ENCODE data around the gene SHB. TPM values are rescaled to one million over a fixed set of nuclear protein-coding genes. Genes with fewer than 3 reads are reported as not detected.
A peak's percentile ranks its signal among the peaks of the same experiment; 100 is the strongest.

Gene SHB
- total RNA-seq, 1 experiment from 2014 or later = 56.4 TPM

DNA sequence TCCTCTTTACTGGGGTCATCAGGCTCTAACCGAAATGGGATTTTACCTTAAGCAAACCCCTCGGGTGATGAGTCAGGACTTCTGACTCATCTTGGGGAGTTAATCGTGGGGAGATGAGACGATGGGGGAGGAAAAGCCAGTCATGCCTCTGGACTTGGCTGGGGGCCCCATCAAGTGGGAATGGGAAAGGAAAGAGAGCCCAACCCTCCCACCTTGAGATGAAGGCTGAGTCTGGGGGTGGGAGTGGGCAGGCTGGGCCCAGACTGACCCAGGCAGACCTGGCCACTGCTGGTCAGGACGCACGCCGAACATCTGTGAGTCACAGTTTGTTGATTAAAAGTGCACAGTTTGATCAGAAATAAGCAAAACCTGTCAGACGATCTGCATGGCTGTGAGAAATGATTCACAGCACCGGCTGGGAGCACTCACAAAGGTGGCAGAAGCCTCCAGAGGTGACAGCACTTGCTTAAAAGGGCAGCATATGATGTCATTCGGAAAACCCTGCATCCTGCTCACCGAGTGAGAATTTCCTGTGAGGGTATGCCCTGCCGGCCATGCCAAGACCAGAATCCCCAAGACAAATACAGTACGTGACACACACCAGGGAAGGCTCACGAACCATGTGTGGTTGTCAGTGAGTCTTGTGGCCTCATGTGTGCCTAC lies 115.1 kb downstream of the SHB start:
- Histone ChIP-seq H4K20me1 (ENCODE audit: low read length) (no peaks in the 10 kb centered on the region), H3K4me2 (ENCODE audit: low read length) (peak overlapping the region; percentile 71), H2AFZ (ENCODE audit: low read length) (no peak overlapping the region), H3K4me3 (ENCODE audit: low read length) (no peak overlapping the region), H3K36me3 (ENCODE audit: low read depth, low read length) (peaks cover 40% of the 10 kb centered on the region), H3K9me2 (replicated peaks; ENCODE audit: low read length) (no peaks in the 10 kb centered on the region), H3F3A (ENCODE audit: low read length, unreplicated experiment) (peaks cover 6% of the 10 kb centered on the region), H3K9me3 (ENCODE audit: low read length) (no peaks in the 10 kb centered on the region), H3K79me2 (ENCODE audit: low read length) (peaks cover 60% of the 10 kb centered on the region), H3K4me1 (ENCODE audit: insufficient read depth, low read length) (peaks cover 41% of the 10 kb centered on the region), H3K9ac (ENCODE audit: low read length) (peak overlapping the region; percentile 94), H3K27me3 (ENCODE audit: low read length) (no peaks in the 10 kb centered on the region), H3K27ac (ENCODE audit: low read length) (peak overlapping the region; percentile 100)
- ChIA-PET POLR2A (ENCODE audit: unreplicated experiment) (no interaction called here), CTCF (no interaction called here)
- peak; percentile 61; the same call in 1 of the 2 replicates for TF ChIP-seq EZH2phosphoT487 (IDR thresholded peaks at IDR 0.05; ENCODE audit: borderline replicate concordance, low read length)
- TF ChIP-seq, protein P1, sequence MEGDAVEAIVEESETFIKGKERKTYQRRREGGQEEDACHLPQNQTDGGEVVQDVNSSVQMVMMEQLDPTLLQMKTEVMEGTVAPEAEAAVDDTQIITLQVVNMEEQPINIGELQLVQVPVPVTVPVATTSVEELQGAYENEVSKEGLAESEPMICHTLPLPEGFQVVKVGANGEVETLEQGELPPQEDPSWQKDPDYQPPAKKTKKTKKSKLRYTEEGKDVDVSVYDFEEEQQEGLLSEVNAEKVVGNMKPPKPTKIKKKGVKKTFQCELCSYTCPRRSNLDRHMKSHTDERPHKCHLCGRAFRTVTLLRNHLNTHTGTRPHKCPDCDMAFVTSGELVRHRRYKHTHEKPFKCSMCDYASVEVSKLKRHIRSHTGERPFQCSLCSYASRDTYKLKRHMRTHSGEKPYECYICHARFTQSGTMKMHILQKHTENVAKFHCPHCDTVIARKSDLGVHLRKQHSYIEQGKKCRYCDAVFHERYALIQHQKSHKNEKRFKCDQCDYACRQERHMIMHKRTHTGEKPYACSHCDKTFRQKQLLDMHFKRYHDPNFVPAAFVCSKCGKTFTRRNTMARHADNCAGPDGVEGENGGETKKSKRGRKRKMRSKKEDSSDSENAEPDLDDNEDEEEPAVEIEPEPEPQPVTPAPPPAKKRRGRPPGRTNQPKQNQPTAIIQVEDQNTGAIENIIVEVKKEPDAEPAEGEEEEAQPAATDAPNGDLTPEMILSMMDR (conservative IDR thresholded peaks at IDR 0.05; ENCODE audit: low read depth, low read length) = no peak
- TSS peak; percentile 79 for BruUV-seq (replicated peaks)
- intact Hi-C loops (cut with micrococcal nuclease) = loop anchor here (1.0 to 5.0 kb wide), 2 partner anchors 93 to 113 kb away; partner anchors contain the start of gene SHB
- ATAC-seq (peak; percentile 82), DNase-seq (peak; percentile 96)

- Histone ChIP-seq H3K9me3 (ENCODE audit: low read length) (no peaks in the 10 kb centered on the region), H3K4me3 (ENCODE audit: low read length) (no peak overlapping the region), H3K27ac (ENCODE audit: low read length) (peak overlapping the region; percentile 100), H3K27me3 (ENCODE audit: low read length) (no peaks in the 10 kb centered on the region), H3K79me2 (ENCODE audit: low read length) (peaks cover 54% of the 10 kb centered on the region), H3K9me2 (replicated peaks; ENCODE audit: low read length) (no peaks in the 10 kb centered on the region), H3K4me2 (ENCODE audit: low read length) (peak overlapping the region; percentile 71), H3F3A (ENCODE audit: low read length, unreplicated experiment) (peaks cover 6% of the 10 kb centered on the region), H3K9ac (ENCODE audit: low read length) (peak overlapping the region; percentile 94), H3K4me1 (ENCODE audit: insufficient read depth, low read length) (peaks cover 41% of the 10 kb centered on the region), H3K36me3 (ENCODE audit: low read depth, low read length) (peaks cover 40% of the 10 kb centered on the region), H2AFZ (ENCODE audit: low read length) (no peak overlapping the region), H4K20me1 (ENCODE audit: low read length) (no peaks in the 10 kb centered on the region)
- no TSS peak for BruUV-seq (replicated peaks)
- TF ChIP-seq, protein P1 (conservative IDR thresholded peaks at IDR 0.05; ENCODE audit: low read depth, low read length) = no peak
- TF ChIP-seq EZH2 (IDR thresholded peaks at IDR 0.05; ENCODE audit: low read length, unreplicated experiment) = no peak
- TF ChIP-seq EZH2phosphoT487 (IDR thresholded peaks at IDR 0.05; ENCODE audit: borderline replicate concordance, low read length) = no peak
- ChIA-PET POLR2A (ENCODE audit: unreplicated experiment) (no interaction called here), CTCF (interaction anchor here (0.6 kb wide), 1 partner anchor 62 kb away, joined by 3 read pairs; no protein-coding TSS in a partner anchor)
- ATAC-seq (no peak), DNase-seq (no peak)
- intact Hi-C loops (cut with micrococcal nuclease) = loop anchor here (5.0 kb wide), 1 partner anchor 114 kb away; the partner anchor contains the start of gene SHB
Observed at GRCh38 chr9:37953206-37953774, 115.7 kb downstream of the SHB start.

- intact Hi-C loops (cut with micrococcal nuclease) = loop anchor here (5.0 kb wide), 1 partner anchor 115 kb away; the partner anchor contains the start of gene SHB
- Histone ChIP-seq H2AFZ (ENCODE audit: low read length) (no peak overlapping the region), H3K36me3 (ENCODE audit: low read depth, low read length) (peaks cover 44% of the 10 kb centered on the region), H3K79me2 (ENCODE audit: low read length) (peaks cover 51% of the 10 kb centered on the region), H3K4me1 (ENCODE audit: insufficient read depth, low read length) (peaks cover 41% of the 10 kb centered on the region), H3K4me3 (ENCODE audit: low read length) (no peak overlapping the region), H3K9ac (ENCODE audit: low read length) (peak overlapping the region; percentile 94), H3K4me2 (ENCODE audit: low read length) (peak overlapping the region; percentile 71), H3K27ac (ENCODE audit: low read length) (peak overlapping the region; percentile 100), H3F3A (ENCODE audit: low read length, unreplicated experiment) (peaks cover 6% of the 10 kb centered on the region), H3K9me3 (ENCODE audit: low read length) (no peaks in the 10 kb centered on the region), H3K27me3 (ENCODE audit: low read length) (no peaks in the 10 kb centered on the region), H3K9me2 (replicated peaks; ENCODE audit: low read length) (no peaks in the 10 kb centered on the region), H4K20me1 (ENCODE audit: low read length) (no peaks in the 10 kb centered on the region)
- DNase-seq = peak; percentile 73
- ATAC-seq = peak; percentile 23
- POLR2A ChIA-PET (ENCODE audit: unreplicated experiment) = no interaction called here
- BruUV-seq (replicated peaks) = no TSS peak
- CTCF ChIA-PET = interaction anchor here (0.6 kb wide), 1 partner anchor 63 kb away, joined by 3 read pairs; no protein-coding TSS in a partner anchor
- no peak for TF ChIP-seq EZH2phosphoT487 (IDR thresholded peaks at IDR 0.05; ENCODE audit: borderline replicate concordance, low read length)
- TF ChIP-seq, protein P1 (conservative IDR thresholded peaks at IDR 0.05; ENCODE audit: low read depth, low read length) = no peak
- no peak for TF ChIP-seq EZH2 (IDR thresholded peaks at IDR 0.05; ENCODE audit: low read length, unreplicated experiment)
Observed at GRCh38 chr9:37952731-37953130, 116.3 kb downstream of the SHB start.
